Measurements from ENCODE around the gene ACBD3. TPM values are rescaled to one million over a fixed set of nuclear protein-coding genes. Genes with fewer than 3 reads are reported as not detected.

Gene ACBD3
- total and polyA plus RNA-seq, 2 donors from 2014 or later: 12.4 to 43.1 TPM

DNA sequence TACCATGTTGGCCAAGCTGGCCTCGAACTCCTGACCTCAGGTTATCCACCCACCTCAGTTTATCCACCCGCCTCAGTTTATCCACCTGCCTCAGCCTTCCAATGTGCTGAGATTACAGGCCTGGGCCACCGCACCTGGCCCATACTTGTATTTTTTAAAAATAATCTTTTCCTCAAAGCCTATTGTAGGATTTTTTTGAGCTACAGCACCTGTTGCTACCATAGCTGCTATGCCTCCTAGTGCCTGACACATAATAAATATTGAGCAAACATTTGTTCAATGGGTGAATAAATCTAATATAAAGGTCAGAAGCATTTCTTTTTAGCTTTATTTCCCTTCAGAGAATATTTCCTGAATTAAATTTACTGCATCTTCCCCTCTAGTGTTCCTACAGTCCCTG, 15.7 kb upstream of the ACBD3 start:
- DNase-seq: no peak

DNA sequence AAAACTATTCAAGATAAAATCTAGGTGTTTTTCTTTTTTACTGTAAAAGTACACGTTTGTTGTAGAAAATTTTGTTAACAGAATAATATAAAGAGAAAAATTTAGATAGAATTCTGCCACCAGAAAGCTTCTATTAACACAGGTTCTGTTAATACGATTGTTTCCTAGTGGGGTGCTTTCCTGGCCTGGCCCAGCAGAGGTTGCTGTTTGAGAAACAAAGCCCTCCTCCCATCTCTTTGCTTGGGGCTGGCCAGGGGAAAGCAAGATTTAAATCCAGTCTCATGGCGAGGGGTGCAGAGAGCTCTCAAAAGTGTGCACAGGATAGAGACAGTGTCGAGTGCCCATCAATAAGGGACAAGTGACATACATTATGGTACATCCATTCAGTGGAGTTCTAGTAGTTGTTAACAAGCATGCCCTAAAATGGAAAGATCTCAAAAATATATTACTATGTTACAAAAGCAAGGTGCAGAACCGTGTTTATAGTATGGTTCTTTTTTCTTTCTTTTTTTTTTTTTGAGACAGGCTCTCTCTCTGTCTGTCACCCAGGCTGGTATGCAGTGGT, 14.6 kb upstream of the ACBD3 start:
- Histone ChIP-seq H3K27me3 (ENCODE audit: control insufficient read depth, insufficient read depth, low read length) (no peaks in the 10 kb centered on the region), H3K9me3 (ENCODE audit: control insufficient read depth in 2 of 3, insufficient read depth in 1 of 3, low read length in 3 of 3) (no peaks in the 10 kb centered on the region), H3K9ac (ENCODE audit: low read length in 3 of 3) (no peak overlapping the region), H3K4me1 (ENCODE audit: control insufficient read depth in 2 of 3, insufficient read depth in 2 of 3, low read depth in 1 of 3, low read length in 3 of 3) (no peaks in the 10 kb centered on the region), H3K27ac (ENCODE audit: low read depth in 2 of 2, low read length in 2 of 2) (no peak overlapping the region), H3K36me3 (ENCODE audit: control insufficient read depth in 2 of 3, insufficient read depth in 3 of 3, low read length in 3 of 3) (no peaks in the 10 kb centered on the region), H3K4me3 (ENCODE audit: low read length in 3 of 3) (no peak overlapping the region)
- DNase-seq (no peak), FAIRE-seq (no peak)
- intact Hi-C loops (cut with DNase I): no loop called here
- TF ChIP-seq, protein P1, sequence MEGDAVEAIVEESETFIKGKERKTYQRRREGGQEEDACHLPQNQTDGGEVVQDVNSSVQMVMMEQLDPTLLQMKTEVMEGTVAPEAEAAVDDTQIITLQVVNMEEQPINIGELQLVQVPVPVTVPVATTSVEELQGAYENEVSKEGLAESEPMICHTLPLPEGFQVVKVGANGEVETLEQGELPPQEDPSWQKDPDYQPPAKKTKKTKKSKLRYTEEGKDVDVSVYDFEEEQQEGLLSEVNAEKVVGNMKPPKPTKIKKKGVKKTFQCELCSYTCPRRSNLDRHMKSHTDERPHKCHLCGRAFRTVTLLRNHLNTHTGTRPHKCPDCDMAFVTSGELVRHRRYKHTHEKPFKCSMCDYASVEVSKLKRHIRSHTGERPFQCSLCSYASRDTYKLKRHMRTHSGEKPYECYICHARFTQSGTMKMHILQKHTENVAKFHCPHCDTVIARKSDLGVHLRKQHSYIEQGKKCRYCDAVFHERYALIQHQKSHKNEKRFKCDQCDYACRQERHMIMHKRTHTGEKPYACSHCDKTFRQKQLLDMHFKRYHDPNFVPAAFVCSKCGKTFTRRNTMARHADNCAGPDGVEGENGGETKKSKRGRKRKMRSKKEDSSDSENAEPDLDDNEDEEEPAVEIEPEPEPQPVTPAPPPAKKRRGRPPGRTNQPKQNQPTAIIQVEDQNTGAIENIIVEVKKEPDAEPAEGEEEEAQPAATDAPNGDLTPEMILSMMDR (IDR thresholded peaks at IDR 0.05; ENCODE audit: borderline replicate concordance, extremely low read depth, insufficient read depth): no peak

More for the DNA sequence above, 15.7 kb upstream of the ACBD3 start:
- Histone ChIP-seq H3K9ac (ENCODE audit: low read length in 3 of 3) (no peak overlapping the region), H3K27me3 (ENCODE audit: control insufficient read depth, insufficient read depth, low read length) (no peaks in the 10 kb centered on the region), H3K4me3 (ENCODE audit: low read length in 3 of 3) (no peak overlapping the region), H3K36me3 (ENCODE audit: control insufficient read depth in 2 of 3, insufficient read depth in 3 of 3, low read length in 3 of 3) (no peaks in the 10 kb centered on the region), H3K9me3 (ENCODE audit: control insufficient read depth in 2 of 3, insufficient read depth in 1 of 3, low read length in 3 of 3) (no peaks in the 10 kb centered on the region), H3K27ac (ENCODE audit: low read depth in 2 of 2, low read length in 2 of 2) (no peak overlapping the region), H3K4me1 (ENCODE audit: control insufficient read depth in 2 of 3, insufficient read depth in 2 of 3, low read depth in 1 of 3, low read length in 3 of 3) (no peaks in the 10 kb centered on the region)
- FAIRE-seq: no peak
- intact Hi-C loops (cut with DNase I): no loop called here
- TF ChIP-seq, protein P1 (IDR thresholded peaks at IDR 0.05; ENCODE audit: borderline replicate concordance, extremely low read depth, insufficient read depth): no peak

DNA sequence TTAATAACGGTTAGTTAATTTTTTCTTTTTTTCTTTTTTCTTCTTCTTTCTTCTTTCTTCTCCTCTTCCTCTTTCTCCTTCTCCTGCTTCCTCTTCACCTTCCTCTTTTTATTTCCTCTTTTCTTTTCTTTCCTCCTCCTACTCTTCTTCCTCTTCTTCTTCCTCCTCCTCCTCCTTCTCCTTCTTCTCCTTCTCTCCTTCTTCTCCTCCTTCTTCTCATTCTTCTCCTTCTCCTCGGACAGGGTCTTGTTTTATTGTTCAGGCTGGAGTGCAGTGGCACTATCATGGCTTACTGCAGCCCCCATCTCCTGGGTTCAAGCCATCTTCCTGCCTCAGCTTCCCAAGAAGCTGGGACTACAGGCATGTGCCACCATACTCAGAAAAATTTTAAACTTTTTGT, 13.4 kb upstream of the ACBD3 start:
- FAIRE-seq (no peak), DNase-seq (no peak)
- intact Hi-C loops (cut with DNase I): loop anchor here (5.0 kb wide), 1 partner anchor 73 kb away; no protein-coding TSS in a partner anchor
- TF ChIP-seq, protein P1 (IDR thresholded peaks at IDR 0.05; ENCODE audit: borderline replicate concordance, extremely low read depth, insufficient read depth): no peak
- H3K4me3 ChIP-seq (ENCODE audit: low read length in 3 of 3): no peak overlapping the region
- H3K9ac ChIP-seq (ENCODE audit: low read length in 3 of 3): no peak overlapping the region
- no peaks in the 10 kb centered on the region for H3K27me3 ChIP-seq (ENCODE audit: control insufficient read depth, insufficient read depth, low read length)
- no peaks in the 10 kb centered on the region for H3K36me3 ChIP-seq (ENCODE audit: control insufficient read depth in 2 of 3, insufficient read depth in 3 of 3, low read length in 3 of 3)
- H3K4me1 ChIP-seq (ENCODE audit: control insufficient read depth in 2 of 3, insufficient read depth in 2 of 3, low read depth in 1 of 3, low read length in 3 of 3): no peaks in the 10 kb centered on the region
- no peaks in the 10 kb centered on the region for H3K9me3 ChIP-seq (ENCODE audit: control insufficient read depth in 2 of 3, insufficient read depth in 1 of 3, low read length in 3 of 3)
- no peak overlapping the region for H3K27ac ChIP-seq (ENCODE audit: low read depth in 2 of 2, low read length in 2 of 2)

DNA sequence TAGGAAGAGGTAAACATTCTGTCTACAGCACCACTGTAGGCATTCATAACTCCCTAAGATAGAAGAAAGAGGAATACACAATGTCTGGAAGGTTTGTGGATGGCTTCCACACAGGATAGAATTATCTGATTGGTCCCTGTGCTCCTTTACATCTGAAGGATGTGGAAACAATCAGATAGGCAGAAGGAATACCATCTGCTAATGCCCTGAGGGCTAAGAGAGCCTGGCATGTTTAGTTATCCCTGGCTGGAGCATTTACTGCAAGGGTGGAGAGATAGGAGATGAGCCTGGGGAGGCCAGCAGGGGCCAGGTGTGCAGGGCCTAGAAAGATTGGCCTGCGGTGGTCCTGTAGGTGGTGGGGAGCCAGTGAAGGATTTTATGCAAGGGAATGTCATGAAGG, 8.6 kb upstream of the ACBD3 start:
- H3K4me3 ChIP-seq (ENCODE audit: low read length in 3 of 3): no peak overlapping the region
- no peak for DNase-seq
- FAIRE-seq: no peak
- no peaks in the 10 kb centered on the region for H3K36me3 ChIP-seq (ENCODE audit: control insufficient read depth in 2 of 3, insufficient read depth in 3 of 3, low read length in 3 of 3)
- H3K9me3 ChIP-seq (ENCODE audit: control insufficient read depth in 2 of 3, insufficient read depth in 1 of 3, low read length in 3 of 3): no peaks in the 10 kb centered on the region
- no peak overlapping the region for H3K9ac ChIP-seq (ENCODE audit: low read length in 3 of 3)
- TF ChIP-seq, protein P1 (IDR thresholded peaks at IDR 0.05; ENCODE audit: borderline replicate concordance, extremely low read depth, insufficient read depth): no peak
- H3K27me3 ChIP-seq (ENCODE audit: control insufficient read depth, insufficient read depth, low read length): no peaks in the 10 kb centered on the region
- no peak overlapping the region for H3K27ac ChIP-seq (ENCODE audit: low read depth in 2 of 2, low read length in 2 of 2)
- H3K4me1 ChIP-seq (ENCODE audit: control insufficient read depth in 2 of 3, insufficient read depth in 2 of 3, low read depth in 1 of 3, low read length in 3 of 3): no peaks in the 10 kb centered on the region
- intact Hi-C loops (cut with DNase I): loop anchor here (5.0 kb wide), 1 partner anchor 68 kb away; no protein-coding TSS in a partner anchor
